ENCODE data around the gene RPS6KA3. TPM values are rescaled to one million over a fixed set of nuclear protein-coding genes. Genes with fewer than 3 reads are reported as not detected.

Gene RPS6KA3
- total RNA-seq (10 to 100 TPM; 34.3 to 41.9 (median 40.2) TPM), polyA plus RNA-seq (10 to 100 TPM; 18.0 to 25.8 (median 21.0) TPM)

DNA sequence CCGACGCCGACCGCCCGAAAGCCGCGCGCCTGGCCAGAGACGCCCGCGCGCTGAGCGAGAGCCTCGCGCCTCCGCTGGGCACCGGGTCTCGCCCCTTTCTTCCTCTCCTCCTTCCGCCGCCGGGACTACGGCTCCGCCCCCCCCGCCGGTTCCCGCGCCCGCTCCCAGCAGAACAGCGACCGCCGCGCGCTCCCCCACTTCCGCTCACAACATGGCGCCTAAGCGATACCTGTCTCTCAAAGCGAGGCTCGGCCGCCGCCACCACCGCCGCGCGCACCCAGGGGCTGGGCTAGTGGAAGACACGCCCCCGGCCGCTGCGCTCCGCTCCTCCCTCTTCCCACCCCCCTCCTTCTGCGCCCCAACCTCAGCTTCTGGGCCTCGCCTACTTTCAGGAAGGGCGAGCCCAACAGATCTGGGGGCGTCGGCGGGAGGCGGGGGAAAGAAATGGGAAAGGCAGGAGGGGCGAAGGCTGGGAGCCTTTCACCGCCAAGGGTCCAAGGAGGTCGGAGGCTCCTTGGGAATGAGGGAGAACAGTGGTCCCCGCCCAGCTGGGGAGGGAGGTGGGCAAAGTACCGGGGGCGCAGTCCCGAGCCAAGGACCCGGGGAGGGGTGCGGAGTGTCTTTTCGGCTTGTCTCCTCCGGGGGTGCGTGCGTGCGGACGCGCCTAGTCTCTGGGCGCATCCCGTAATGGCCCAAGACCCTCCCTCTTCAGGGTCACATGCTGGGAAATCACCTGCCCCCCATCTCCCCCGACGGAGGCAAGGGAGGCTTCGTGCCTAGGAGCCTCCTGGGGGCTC is at the start of gene RPS6KA3:
RPS6KA3 (minus strand) TSS at position 100 of the 797 bp plus-strand sequence. CDS start 277 bp downstream, outside the sequence.
- intact Hi-C loops (cut with DNase I): loop anchor here (5.0 kb wide), 1 partner anchor 125 kb away; the partner anchor contains the start of gene EIF1AX

DNA sequence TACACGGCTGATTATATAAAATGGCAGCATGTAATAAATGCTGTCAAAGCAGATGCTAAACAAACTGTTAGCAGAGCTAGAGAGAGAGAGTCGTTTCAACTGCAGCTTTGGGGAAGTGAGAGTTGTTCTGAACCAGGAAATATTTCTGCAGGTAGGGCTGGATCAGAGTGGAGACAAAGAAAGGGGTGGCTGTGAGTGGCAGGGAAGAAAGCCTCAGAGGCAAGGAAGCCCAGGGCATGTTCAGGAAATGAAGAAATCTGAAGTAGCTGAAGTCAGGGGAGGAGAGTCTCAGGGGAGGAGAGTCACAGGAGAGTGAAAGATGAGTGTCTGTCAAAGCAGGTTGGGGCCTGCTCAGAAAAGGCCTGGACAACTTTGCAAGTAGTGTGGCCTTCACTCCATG is 48.4 kb upstream of the RPS6KA3 start:
- H3K36me3 ChIP-seq: no peaks in the 10 kb centered on the region
- H3K27ac ChIP-seq: no peak overlapping the region
- H3K27me3 ChIP-seq: no peaks in the 10 kb centered on the region
- no peaks in the 10 kb centered on the region for H3K4me1 ChIP-seq
- DNase-seq: no peak
- no peak overlapping the region for H3K4me3 ChIP-seq
- no peak for TF ChIP-seq POLR2AphosphoS5 (IDR thresholded peaks at IDR 0.05)
- TF ChIP-seq POLR2A (IDR thresholded peaks at IDR 0.05): no peak
- TF ChIP-seq, protein P1, sequence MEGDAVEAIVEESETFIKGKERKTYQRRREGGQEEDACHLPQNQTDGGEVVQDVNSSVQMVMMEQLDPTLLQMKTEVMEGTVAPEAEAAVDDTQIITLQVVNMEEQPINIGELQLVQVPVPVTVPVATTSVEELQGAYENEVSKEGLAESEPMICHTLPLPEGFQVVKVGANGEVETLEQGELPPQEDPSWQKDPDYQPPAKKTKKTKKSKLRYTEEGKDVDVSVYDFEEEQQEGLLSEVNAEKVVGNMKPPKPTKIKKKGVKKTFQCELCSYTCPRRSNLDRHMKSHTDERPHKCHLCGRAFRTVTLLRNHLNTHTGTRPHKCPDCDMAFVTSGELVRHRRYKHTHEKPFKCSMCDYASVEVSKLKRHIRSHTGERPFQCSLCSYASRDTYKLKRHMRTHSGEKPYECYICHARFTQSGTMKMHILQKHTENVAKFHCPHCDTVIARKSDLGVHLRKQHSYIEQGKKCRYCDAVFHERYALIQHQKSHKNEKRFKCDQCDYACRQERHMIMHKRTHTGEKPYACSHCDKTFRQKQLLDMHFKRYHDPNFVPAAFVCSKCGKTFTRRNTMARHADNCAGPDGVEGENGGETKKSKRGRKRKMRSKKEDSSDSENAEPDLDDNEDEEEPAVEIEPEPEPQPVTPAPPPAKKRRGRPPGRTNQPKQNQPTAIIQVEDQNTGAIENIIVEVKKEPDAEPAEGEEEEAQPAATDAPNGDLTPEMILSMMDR (IDR thresholded peaks at IDR 0.05): no peak
- no peak for TF ChIP-seq EP300 (IDR thresholded peaks at IDR 0.05)
- 10 to 25% methylated on average over 2 of the region's 2 CpGs for whole genome bisulfite sequencing, 2 donors
- H3K9me3 ChIP-seq: no peaks in the 10 kb centered on the region
- intact Hi-C loops (cut with DNase I): no loop called here

More for the DNA sequence above, at the start of gene RPS6KA3:
- Histone ChIP-seq H3K36me3 (no peaks in the 10 kb centered on the region), H3K4me3 (peak within 1 kb of the TSS; percentile 52 to 73 (median 69)), H3K9me3 (no peaks in the 10 kb centered on the region), H3K4me1 (peaks cover 0 to 22% (median 13%) of the 10 kb centered on the region in 4 donors), H3K27ac (peak within 1 kb of the TSS; percentile 85 to 92 (median 90)), H3K27me3 (no peaks in the 10 kb centered on the region)
- TF ChIP-seq POLR2AphosphoS5 (IDR thresholded peaks at IDR 0.05) (peak; percentile 68 to 94 (median 84)), POLR2A (IDR thresholded peaks at IDR 0.05) (peak; percentile 23 to 59), EP300 (IDR thresholded peaks at IDR 0.05) (no peak)
- TF ChIP-seq, protein P1 (IDR thresholded peaks at IDR 0.05): no peak
- WGBS, 2 donors: 0 to 2% methylated on average over 76 to 77 of the region's 77 CpGs
- peak; percentile 95 for DNase-seq

DNA sequence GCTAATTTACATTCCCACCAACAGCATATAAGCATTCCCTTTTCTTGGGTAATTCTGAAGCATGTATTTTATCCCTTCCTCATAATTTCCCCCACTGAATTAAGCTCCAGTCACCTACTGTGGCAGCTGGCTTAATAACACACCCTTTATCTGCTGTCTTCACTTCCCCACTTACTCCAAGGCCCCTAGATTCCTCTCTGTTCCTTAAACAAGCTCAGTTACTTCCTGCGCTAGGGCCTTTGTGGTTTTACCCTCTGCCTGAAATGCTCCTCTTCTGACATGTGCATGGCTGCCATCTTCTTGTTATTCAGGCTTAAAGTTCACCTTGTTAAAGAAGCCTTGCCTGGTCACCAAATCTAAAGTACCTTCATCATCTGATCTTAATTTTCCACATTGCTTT is 47.2 kb upstream of the RPS6KA3 start:
- no peak for TF ChIP-seq EP300 (IDR thresholded peaks at IDR 0.05)
- TF ChIP-seq, protein P1 (IDR thresholded peaks at IDR 0.05): no peak
- TF ChIP-seq POLR2AphosphoS5 (IDR thresholded peaks at IDR 0.05): no peak
- no peak for TF ChIP-seq POLR2A (IDR thresholded peaks at IDR 0.05)
- 60 to 98% methylated on average over 1 of the region's 1 CpG for WGBS, 2 donors
- H3K27me3 ChIP-seq: no peaks in the 10 kb centered on the region
- no peaks in the 10 kb centered on the region for H3K36me3 ChIP-seq
- H3K4me3 ChIP-seq: no peak overlapping the region
- no peaks in the 10 kb centered on the region for H3K4me1 ChIP-seq
- H3K27ac ChIP-seq: no peak overlapping the region
- intact Hi-C loops (cut with DNase I): no loop called here
- DNase-seq: no peak
- no peaks in the 10 kb centered on the region for H3K9me3 ChIP-seq

DNA sequence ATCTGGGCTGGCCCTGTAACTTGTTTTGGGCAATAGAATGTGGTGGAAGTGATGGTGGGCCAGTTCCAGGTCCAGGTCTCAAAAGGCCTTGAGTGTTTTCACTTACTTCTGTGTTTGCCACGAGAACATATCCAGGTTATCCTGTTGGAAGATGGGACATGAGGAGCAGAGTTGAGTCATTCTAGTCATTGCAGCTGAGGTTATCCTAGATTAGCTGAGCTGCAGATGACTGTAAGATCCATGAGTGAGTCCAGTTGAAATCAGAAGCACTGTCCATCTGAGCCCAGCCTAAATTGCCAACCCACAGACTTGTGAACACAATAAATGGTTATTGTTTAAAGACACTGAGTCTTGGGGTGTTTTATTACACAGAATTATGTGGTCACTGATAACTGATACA is 45.3 kb upstream of the RPS6KA3 start:
- intact Hi-C loops (cut with DNase I): no loop called here
- Histone ChIP-seq H3K9me3 (no peaks in the 10 kb centered on the region), H3K36me3 (no peaks in the 10 kb centered on the region), H3K4me3 (no peak overlapping the region), H3K27ac (no peak overlapping the region), H3K27me3 (no peaks in the 10 kb centered on the region), H3K4me1 (no peaks in the 10 kb centered on the region)
- no peak for DNase-seq
- TF ChIP-seq POLR2AphosphoS5 (IDR thresholded peaks at IDR 0.05): no peak
- no peak for TF ChIP-seq POLR2A (IDR thresholded peaks at IDR 0.05)
- TF ChIP-seq, protein P1 (IDR thresholded peaks at IDR 0.05): no peak
- TF ChIP-seq EP300 (IDR thresholded peaks at IDR 0.05): no peak
- WGBS, 2 donors: 87 to 92% methylated on average over 1 of the region's 1 CpG
